Activated CD4-positive, alpha-beta T cell treated with anti-CD3 and anti-CD28 coated beads, Interleukin-2, Interleukin-4, amounts not matched to agents 100 ng/mL and 50 ng/mL, durations not matched to agents 16 hours and 8 hours (primary cell): Measurements from ENCODE around the gene KCNIP3.
"Not testable (repeated sequence)": the region's sequence is repeated elsewhere in the genome, so short reads cannot be mapped to it uniquely, and the experiment has no call there.

ENCODE experiments used
- DNase-seq: peaks from one replicate; pipeline ENCODE4 v3.0.0-alpha.2; 2020; ENCODE audit warnings: low spot score

Gene KCNIP3

DNA sequence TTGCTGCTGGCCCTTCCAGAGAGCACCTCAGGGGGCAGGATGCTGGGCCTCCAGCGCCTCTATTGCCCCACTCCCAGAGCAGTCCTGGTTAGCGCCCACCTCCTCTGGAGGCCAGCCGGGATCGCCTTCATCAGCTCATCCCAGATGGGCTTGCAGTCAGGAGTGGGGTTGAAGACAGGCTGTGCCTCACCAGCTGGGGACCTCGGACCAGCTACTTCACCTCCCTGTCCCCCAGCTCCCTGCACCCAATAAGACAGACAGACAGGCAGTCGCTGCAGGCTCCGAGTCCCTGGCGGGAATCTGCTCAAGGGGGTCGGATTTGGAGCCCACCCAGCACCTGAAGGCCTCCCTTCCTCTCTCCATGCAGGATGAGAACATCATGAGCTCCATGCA, 86.5 kb downstream of the KCNIP3 start:
- no peak for DNase-seq

DNA sequence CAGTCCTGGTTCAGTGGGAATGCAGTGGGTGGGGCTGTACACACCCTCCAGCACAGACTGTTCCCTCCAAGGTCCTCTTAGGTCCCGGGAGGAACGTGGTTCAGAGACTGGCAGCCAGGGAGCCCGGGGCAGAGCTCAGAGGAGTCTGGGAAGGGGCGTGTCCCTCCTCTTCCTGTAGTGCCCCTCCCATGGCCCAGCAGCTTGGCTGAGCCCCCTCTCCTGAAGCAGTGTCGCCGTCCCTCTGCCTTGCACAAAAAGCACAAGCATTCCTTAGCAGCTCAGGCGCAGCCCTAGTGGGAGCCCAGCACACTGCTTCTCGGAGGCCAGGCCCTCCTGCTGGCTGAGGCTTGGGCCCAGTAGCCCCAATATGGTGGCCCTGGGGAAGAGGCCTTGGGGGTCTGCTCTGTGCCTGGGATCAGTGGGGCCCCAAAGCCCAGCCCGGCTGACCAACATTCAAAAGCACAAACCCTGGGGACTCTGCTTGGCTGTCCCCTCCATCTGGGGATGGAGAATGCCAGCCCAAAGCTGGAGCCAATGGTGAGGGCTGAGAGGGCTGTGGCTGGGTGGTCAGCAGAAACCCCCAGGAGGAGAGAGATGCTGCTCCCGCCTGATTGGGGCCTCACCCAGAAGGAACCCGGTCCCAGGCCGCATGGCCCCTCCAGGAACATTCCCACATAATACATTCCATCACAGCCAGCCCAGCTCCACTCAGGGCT, 87.9 kb downstream of the KCNIP3 start:
- DNase-seq = no peak

DNA sequence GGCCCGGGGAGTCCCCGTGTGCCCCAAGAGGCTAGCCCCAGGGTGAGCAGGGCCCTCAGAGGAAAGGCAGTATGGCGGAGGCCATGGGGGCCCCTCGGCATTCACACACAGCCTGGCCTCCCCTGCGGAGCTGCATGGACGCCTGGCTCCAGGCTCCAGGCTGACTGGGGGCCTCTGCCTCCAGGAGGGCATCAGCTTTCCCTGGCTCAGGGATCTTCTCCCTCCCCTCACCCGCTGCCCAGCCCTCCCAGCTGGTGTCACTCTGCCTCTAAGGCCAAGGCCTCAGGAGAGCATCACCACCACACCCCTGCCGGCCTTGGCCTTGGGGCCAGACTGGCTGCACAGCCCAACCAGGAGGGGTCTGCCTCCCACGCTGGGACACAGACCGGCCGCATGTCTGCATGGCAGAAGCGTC, 88.4 kb downstream of the KCNIP3 start:
- DNase-seq = no peak

DNA sequence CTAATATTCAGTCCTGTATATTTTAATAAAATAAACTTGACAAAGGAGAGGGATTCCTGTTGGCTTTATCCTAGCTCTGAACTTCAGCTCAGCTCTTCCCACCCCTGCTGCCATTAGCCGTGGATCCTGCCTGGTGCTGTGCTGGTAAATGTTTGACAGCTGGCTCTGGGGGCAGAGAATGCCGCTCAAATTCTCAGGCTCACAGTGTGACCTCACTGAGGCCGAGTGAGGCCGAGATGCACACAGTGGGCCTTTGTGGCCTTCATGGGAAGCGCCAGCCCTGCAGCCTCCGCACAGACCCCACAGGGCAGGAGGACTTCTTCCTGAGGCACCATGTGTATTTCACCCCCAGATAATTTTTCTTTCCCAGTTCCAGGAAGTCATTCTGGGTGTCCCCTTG, 88.9 kb downstream of the KCNIP3 start:
- no peak for DNase-seq

DNA sequence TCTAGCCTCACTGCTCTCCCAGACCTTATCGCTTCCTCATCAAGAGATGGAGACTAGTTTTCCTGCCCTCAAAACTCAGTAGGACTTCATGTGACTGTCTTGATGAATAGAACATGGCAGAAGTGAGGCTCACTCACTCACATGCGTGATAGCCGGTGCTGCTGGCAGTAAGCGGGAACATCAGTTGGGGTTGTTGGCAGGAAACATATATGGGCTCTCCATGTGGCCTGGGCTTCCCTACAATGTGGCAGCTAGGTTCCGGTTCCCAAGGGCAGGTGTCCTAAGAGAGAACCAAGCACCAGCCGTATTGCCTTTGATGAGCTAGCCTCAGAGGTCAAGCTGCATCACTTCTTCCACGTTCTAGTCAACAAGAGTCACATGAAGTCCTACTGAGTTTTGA, 90.2 kb downstream of the KCNIP3 start:
- DNase-seq = no peak

DNA sequence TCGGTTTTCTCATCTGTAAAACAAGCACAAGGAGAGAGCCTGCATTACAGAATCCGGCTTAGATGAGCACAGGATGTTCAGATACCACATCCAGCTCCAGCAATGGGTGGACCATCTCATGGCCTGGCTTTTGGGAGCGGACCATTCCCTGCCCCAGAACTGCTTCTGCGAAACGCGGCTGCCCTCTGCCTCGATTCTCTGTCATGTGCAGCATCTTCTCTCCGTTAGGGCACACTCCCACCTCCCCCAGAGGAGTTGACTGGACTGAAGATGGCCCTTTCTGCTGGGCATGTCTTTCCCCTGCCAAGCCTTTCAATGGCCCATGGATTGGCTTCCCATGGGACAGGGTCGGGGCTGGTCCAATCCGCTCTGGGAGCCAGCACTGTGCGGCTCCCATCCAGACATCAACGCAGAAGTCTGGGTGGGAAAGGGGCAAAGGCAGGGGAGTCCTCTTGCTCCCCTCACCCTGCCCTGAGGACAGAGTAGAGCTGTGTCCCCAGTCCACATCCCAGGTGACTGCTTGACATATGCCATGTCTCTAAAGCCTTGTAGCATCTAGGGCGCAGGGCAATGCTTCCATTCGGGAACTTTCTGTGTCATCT, 91.0 kb downstream of the KCNIP3 start:
- no peak for DNase-seq

DNA sequence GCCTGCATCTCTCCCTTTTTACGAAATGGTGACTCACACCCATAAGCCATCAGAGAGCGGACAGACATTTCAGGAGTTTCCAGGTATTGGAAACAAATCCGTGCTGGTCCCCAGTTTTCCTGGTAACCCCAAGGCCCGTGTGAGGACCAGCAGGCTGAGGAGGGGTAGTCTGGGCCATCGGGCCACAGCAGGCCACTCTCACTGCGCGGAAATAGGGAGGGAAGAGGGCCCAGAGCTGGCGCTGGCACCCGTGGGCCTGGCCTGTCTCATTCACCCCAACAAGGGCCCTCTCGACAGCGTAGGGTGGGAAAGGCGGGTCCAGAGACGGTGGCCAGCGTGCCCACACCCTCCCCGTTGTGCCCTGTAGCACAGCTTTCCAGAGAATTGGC, 91.7 kb downstream of the KCNIP3 start:
- no peak for DNase-seq

DNA sequence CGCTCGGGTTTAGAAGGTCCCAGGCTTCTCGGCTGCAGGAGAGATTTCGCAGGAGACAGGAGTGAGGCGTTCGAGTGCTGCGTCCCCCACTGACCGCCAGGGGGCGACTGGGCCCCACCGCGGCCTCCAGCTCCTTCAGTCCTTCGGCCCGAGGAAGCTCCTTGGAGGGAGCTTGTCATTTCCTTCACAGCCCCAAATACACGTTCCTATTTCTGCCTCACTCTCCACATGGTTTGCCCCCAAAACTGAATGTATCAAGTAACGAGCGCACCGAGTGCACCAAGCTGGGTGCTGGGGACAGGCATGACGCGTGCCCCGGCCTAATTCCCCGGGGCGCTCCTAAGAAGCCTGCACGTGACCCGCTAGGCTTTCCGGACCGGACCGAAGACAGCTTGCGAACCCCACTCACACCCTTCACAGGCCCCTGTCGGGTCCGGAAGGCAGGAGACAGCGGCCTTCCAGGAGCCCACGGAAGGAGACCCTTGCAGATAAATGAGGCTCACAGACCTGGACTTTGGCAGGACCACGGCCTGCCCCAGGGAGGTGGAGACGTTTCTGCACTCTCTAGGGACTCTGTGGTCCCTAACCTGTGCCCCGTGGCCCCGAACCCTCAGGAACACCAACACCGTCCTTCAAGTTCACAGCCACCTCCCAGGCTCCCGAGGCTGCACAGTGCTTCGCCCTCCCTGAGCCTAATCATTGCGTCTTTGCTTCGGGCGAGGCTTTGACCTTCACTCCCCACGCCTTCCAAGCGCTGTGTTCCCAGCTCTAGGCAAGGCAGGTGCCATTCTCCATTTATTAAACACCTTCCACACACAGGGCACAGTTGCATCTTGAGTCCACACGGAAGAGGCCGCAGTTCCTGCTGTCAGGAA, 92.3 kb downstream of the KCNIP3 start:
- peak; percentile 59 for DNase-seq

DNA sequence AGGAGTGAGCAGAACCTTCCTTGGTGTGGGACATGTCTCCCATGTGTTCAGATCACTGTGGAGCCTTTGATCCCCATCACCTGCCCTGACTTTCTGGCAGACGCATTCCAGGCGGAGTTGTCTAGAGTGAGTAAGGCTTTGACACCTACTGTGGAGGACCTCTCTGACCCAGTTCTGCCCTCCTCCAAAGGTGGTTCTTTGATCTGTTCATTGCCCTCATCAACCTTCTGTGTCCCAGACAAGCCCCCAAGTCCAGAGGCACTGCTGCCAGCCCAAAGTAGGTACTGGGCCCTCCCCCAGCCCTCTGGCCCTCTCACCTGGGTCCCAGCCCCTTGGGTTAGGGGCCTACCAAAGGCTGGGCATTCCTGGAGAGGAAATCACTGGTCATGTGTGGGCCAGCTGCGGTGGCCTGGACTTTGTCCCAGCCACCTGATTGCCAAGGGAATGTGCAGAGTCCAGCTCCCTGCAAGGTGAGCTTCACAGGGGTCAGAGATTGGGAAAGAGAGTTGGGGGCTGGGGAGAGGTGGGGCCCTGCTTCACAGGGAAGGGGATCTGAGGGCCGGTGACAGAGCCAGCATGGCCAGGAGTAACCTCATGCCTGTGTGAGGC, 93.2 kb downstream of the KCNIP3 start:
- DNase-seq = no peak

DNA sequence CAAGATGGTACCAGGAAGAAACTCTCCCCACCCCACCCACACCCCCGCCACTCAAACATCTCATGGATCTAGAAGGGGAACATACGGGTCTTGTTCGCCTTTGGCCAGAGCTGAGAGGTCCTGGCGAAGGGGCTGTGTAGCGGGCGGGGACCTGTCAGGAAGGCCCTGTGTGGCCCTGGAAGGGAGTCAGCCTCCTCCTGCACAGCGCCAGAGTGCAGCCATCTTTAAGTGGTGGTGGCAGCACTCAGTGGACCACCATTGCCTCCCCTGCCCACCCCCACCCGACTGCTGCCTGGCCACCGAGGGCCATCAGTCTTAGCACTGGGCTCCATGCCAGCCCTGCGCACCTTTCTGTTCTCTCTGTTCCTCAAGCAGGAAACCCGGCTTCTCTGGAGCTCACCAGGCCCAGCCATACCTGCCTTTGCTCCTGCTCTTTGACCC, 93.8 kb downstream of the KCNIP3 start:
- no peak for DNase-seq

DNA sequence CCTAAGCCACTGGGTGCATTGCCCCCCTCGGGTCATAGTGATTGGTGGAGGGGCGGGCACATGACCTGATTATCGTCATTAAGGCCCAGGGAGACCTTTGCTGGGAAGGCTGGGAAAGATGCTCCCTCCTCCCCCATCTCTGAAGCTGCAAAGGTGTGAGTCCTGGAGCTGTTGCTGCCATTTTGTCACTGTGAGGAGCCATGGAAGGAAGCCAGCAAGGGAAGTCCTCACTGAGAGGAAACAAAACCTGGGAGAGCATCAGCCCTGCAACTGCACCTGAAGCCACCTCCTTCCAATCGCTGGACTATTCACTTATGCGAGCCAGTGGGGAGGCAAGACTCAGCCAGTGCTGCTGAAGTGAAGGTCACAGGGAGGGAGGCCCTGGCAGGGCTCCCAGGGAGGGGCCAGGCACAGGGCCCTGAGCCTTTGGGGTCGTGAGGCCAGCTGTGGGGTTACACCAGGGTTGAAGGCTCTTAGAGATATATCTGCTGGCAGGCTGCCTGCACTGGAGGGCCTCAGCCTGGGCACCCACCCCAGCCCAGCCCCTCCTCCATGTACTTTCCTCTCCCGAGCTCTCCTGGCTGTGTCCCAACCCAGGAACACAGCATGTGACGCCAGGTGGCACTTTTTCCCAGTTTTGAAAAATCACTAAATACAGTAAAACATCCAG, 94.6 kb downstream of the KCNIP3 start:
- no peak for DNase-seq

DNA sequence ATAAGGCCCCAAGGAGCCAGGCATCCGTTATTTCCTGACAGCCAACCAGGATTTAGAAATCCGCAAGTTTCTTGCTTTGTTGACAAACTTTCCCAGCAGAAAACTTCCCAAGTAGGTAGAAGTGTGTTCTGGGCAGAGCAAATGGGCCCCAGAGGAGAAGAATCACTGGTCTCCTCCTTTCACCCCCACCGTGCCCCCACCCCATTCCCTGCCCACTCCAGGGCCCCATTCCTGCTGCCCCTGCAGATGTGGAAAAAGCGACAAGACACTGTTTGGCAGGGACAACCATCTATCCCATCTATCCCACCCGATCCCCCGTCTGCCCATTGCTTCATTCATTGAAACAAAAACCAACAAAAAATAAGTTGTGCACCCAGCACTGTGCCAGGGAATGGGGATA, 95.2 kb downstream of the KCNIP3 start:
- no peak for DNase-seq

DNA sequence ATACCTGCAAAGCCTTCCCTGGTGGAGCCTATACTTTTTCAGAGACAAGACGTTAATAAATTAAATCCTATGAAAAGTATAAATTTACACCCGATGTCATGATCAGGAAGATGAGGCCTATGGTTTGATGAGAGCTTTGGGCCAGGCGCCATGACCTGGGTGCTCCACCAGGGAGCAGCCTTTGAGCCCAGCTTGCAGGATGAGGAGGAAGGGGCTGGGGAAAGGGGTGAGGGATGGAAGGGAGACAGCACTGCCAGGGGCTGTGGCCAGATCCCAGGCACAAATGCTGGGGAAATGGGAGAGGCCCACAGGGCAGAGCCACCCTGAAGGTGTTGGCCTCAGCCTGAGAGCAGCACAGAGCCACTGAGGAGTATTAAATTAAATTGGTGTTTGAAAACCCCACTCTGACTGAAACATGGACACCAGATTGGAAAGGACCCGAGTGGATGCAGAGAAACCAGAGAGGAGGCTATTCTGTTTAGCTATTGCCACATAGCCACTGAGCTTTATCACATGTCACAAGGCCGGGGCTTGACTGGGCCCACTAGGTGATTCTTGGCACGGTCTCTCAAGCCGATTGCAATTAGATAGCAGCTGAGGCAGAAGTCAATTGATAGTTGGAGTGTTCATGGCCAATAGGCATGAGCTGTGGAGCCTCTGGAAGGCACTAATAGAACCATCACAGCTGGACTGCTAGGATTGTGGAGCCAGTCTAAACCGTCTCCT, 95.7 kb downstream of the KCNIP3 start:
- no peak for DNase-seq

DNA sequence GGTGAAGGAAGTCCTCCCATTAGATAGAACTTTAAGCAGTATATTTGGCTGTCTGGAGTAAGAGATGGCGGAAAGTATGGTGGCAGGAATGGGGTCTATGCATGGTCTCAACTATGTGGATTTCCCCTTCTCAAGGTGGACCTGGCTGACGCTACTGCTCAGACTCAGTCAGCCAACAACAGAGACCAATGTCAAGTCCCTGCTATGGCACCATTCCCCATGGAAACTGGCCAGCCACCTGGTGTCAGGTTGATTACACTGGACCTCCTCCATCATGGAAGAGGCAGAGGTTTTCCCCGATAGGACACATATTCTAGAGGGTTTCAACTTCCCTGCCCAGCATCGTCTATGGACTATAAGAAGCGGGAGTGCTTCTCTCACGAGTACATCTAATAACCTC, 96.8 kb downstream of the KCNIP3 start:
- DNase-seq = no peak

DNA sequence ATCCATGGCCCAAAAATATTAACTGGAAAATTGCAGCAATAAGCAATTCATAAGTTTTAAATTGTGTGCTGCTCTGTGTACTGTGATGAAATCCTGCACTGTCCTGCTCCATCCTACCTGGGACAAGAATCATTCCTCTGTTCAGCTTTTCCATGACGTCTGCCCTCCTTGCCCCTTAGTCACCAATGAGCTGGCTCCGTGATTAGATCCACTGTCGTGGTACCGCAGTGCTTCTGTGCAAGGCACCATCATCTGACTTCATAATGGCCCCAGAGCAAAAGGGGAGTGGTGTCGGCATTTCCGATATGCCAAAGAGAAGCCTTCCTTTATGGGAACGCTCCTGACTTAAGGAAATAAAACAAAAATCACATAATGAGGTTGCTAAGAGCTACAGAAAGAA, 101.9 kb downstream of the KCNIP3 start:
- no peak for DNase-seq

DNA sequence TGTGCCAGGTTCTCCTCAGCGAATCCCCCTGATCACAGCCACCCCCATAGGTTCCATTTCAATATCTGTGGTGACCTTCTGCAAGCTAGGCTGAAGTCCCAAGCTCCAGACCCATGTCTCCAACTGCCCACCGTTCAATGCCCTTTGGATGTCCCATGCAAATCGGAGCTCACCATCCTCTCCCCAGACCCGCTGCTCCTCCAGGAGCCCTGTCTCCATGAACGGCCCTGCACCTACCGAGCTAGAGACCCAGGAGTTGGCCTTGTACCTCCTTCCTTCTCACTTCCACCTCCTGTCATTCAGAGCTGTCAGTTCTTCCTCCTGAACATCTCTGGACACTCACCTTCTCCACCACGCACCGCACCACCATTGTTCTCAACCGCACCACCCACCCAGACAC, 104.3 kb downstream of the KCNIP3 start:
- no peak for DNase-seq

DNA sequence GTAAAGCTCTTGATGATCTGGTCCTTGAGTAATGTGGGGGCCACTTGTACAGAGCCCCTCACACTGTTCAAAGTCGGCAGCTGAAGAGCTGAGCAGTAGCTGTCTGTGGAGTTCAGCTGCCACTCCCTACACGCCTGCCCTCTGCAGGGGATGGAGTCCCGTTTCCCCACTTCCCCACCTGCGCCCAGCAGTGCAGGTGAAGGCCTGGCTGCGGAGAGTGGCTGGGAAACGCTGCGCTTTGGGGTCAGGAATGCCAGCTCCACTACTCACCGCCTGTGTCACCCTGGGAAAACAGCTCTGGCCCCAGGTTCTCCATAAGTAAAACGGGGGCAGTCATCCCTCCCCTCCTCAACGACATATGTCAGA, 104.8 kb downstream of the KCNIP3 start:
- DNase-seq = not testable (repeated sequence)

DNA sequence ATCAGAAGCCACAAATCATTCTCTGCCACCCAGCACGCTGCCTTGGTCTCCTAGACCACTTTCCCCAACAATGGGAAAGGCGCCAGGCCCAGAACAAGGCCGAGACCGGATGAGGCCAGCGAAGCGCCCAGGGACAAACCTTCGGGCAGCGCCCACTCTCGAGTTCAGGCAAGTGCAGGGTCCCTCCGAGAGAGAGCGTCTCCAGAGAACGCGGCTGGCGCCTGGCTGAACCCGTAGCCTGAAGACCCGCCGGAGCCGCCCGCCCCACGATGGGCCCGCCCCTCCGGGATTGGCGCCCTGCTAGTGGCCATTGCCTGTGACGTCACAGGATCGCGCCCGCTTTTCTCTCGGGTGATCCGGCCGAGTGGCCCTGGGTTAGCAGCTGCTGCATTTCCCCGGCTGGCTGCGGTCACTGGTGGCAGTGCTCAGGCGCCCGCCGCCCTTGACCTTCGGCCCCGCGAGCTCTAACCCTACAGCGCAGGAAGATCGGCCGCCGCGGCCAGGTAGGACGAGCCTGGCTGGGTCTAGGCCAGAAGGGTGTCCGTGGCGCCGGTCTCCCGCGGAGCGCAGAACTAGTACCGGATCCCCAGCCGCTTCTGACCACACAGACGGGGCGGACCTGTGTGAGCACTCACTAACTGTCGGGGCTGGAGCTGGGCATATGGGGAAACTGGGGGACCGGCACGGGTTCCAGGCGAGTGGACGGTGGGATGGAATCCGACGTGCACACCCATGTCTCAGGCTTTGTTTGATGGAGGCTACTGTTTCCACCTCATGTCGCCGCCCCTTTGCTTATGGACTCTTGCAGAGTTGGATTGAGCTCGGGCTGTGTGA, 105.4 kb downstream of the KCNIP3 start, which contains the start of gene FAHD2A:
Gene FAHD2A, plus strand, starts transcription at position 339 of the 834 bp plus-strand sequence. CDS start 2,851 bp downstream, outside the sequence.
- peak; percentile 96 for DNase-seq

DNA sequence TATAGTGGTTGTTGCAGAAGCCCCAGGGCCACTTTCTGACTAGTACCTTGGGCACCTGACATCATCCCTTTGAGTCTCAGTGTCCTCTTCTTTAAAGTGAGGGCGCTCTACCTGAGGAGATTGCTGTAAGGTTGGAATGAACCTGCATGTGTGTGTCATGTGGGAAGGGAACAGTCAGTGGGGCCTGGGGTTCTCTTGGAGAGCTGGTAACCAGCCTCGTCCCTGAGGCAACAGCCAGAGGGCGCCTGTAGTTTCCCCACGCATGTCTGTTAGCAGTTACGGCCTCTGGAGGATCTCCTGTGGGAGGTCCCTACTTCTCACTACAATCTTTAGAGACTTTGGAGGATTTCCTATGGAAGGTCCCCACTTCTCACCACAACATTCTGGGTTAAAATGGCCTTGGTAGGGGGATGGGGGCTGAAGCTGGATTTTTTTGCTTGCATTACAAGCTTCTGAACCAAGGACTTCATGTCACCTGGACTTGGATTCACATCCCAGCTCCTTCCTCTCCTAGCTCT, 106.1 kb downstream of the KCNIP3 start:
- peak; percentile 49 for DNase-seq

DNA sequence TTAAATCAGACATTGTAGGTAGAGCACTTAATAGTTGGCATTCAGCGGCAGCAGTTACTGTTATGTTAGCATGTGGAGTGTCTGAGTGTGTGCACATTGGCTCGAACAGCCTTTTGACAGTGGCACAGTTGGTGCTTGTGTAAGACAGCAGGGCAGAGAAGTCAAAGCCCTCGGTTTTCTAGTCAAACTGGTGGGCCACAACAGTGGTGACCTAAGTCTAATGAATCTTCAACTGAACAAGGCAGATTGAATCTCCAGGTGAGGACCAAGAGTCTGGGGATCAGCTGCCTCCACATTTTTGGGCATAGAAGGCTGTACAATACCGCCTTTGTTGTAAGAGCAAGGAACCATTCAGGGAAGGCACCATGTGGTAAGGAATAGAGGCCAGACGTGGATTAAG, 106.7 kb downstream of the KCNIP3 start:
- DNase-seq = not testable (repeated sequence)
